ENCODE measurements around the gene TRAF3IP1. TPM values are rescaled to one million over a fixed set of nuclear protein-coding genes. Genes with fewer than 3 reads are reported as not detected.
A peak's percentile ranks its signal among the peaks of the same experiment; 100 is the strongest.
"Not testable (repeated sequence)": the region's sequence is repeated elsewhere in the genome, so short reads cannot be mapped to it uniquely, and the experiment has no call there.

The TRAF3IP1 gene, protein sequence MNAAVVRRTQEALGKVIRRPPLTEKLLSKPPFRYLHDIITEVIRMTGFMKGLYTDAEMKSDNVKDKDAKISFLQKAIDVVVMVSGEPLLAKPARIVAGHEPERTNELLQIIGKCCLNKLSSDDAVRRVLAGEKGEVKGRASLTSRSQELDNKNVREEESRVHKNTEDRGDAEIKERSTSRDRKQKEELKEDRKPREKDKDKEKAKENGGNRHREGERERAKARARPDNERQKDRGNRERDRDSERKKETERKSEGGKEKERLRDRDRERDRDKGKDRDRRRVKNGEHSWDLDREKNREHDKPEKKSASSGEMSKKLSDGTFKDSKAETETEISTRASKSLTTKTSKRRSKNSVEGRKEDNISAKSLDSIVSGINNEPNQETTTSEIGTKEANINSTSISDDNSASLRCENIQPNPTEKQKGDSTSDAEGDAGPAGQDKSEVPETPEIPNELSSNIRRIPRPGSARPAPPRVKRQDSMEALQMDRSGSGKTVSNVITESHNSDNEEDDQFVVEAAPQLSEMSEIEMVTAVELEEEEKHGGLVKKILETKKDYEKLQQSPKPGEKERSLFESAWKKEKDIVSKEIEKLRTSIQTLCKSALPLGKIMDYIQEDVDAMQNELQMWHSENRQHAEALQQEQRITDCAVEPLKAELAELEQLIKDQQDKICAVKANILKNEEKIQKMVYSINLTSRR
- 10 to 100 TPM in 3 of 4 donors, 1 to 10 TPM in 1; 1.1 to 14.1 (median 10.4) TPM for total RNA-seq

DNA sequence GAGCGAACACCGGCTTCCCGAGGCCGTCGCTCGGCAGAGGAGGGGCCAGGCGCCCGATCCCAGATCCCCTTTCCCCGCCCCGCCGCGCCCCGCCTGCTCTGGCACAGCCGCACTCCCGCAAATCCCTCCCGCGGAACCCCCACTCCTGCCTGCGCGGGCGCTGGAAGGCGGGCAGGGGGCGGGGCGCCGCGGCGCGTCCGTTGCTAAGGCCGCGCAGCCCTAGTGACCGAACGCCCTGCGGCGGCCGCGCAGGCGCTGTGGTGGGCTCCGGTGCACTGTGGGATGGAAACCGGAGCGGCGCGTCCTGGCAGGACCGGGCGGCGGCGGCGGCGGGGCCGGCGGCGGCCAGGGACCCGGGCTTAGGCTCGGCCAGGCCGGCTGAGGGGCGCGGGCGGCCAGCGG lies at the start of gene TRAF3IP1:
TSS of gene TRAF3IP1 (plus strand) at position 273 of the 402 bp plus-strand sequence. CDS start 145 bp downstream, outside the sequence.
- H3K27me3 ChIP-seq: no peaks in the 10 kb centered on the region

DNA sequence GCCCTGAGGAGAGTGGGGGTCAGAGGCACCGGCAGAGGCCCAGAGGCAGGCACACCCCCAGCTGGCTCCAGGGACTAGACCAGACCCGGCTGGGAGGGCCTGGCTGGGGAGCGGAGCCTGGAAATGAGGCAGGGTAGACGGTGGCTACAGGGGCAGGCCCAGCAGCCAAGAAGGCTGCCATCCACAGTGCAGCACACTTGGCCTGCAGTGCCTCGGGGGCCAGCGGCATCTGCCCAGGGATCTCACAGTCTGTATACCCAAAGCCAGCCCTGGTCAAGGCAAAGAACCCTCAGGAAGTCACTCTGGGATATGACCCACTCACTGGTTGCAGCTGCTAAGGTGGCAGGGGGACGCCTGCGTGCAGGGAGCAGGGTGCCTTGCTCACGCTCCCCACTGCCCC lies 49.7 kb upstream of the TRAF3IP1 start:
- in situ Hi-C loops (cut with MboI; ENCODE audit: low pct_ligation_motif_present in 1 of 4, low pct_unique_long_range_greater_than_20kb in 1 of 4, low sequenced_read_pairs in 3 of 4) (loop anchor here in 1 of 4 donors (25.0 kb wide), 1 partner anchor 408 kb away; the partner anchor contains the start of gene RAMP1), intact Hi-C loops (cut with DNase I; ENCODE audit: low total_unique reads) (no loop called here)
- 83% methylated on average over 9 of the region's 9 CpGs; no CpG with 5 or more reads in 1 of the 2 donors for WGBS, 2 donors (ENCODE audit: low coverage in 1 of 2)
- Histone ChIP-seq H3K4me3 (no peak overlapping the region), H3K27ac (no peak overlapping the region), H3K4me1 (peaks cover 0 to 21% (median 18%) of the 10 kb centered on the region in 4 donors), H3K36me3 (peaks cover 0 to 41% (median 12%) of the 10 kb centered on the region in 4 donors), H3K27me3 (no peaks in the 10 kb centered on the region), H3K9me3 (no peaks in the 10 kb centered on the region)
- TF ChIP-seq POLR2A (IDR thresholded peaks at IDR 0.05) (no peak), POLR2AphosphoS5 (IDR thresholded peaks at IDR 0.05) (no peak), EP300 (IDR thresholded peaks at IDR 0.05; ENCODE audit: low read depth) (no peak)
- TF ChIP-seq, protein P1, sequence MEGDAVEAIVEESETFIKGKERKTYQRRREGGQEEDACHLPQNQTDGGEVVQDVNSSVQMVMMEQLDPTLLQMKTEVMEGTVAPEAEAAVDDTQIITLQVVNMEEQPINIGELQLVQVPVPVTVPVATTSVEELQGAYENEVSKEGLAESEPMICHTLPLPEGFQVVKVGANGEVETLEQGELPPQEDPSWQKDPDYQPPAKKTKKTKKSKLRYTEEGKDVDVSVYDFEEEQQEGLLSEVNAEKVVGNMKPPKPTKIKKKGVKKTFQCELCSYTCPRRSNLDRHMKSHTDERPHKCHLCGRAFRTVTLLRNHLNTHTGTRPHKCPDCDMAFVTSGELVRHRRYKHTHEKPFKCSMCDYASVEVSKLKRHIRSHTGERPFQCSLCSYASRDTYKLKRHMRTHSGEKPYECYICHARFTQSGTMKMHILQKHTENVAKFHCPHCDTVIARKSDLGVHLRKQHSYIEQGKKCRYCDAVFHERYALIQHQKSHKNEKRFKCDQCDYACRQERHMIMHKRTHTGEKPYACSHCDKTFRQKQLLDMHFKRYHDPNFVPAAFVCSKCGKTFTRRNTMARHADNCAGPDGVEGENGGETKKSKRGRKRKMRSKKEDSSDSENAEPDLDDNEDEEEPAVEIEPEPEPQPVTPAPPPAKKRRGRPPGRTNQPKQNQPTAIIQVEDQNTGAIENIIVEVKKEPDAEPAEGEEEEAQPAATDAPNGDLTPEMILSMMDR (IDR thresholded peaks at IDR 0.05): no peak
- DNase-seq: no peak

More for the DNA sequence above, at the start of gene TRAF3IP1:
- intact Hi-C loops (cut with DNase I; ENCODE audit: low total_unique reads): no loop called here
- Histone ChIP-seq H3K9me3 (no peaks in the 10 kb centered on the region), H3K36me3 (no peaks in the 10 kb centered on the region), H3K4me3 (peak within 1 kb of the TSS; percentile 81 to 97 (median 92)), H3K27ac (peak within 1 kb of the TSS; percentile 69 to 81 (median 74)), H3K4me1 (peaks cover 0 to 19% (median 17%) of the 10 kb centered on the region in 4 donors)
- in situ Hi-C loops (cut with MboI; ENCODE audit: low pct_ligation_motif_present in 1 of 4, low pct_unique_long_range_greater_than_20kb in 1 of 4, low sequenced_read_pairs in 3 of 4): no loop called here
- DNase-seq: peak; percentile 96
- WGBS, 2 donors (ENCODE audit: low coverage in 1 of 2): 0% methylated on average over 7 of the region's 58 CpGs; no CpG with 5 or more reads in 1 of the 2 donors
- TF ChIP-seq POLR2AphosphoS5 (IDR thresholded peaks at IDR 0.05) (peak; percentile 11 to 43 (median 42)), EP300 (IDR thresholded peaks at IDR 0.05; ENCODE audit: low read depth) (no peak)

DNA sequence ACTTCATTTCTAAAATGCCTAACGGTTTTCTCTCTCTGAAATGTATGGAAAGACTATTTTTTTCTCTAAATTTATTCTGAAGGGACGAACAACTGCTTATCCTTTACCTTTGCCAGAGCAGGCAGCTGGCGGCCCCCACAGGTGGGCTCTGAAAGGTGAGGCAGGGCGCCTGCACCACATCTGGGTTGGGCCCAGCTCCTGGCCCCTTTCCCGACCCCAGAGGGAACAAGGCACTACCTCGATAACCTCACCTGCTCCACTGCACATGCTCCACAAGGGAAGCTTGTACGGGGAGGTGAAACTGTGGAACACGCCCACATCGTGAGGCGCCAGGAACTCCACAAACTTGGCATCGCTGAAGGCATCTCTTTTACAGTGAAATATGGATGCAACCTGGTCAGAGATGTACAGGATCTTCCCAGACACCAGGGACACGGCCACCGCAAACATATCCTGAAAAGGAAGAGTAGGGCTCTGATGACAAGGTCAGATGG lies 49.2 kb upstream of the TRAF3IP1 start:
- no peak overlapping the region for H3K4me3 ChIP-seq
- in situ Hi-C loops (cut with MboI; ENCODE audit: low pct_ligation_motif_present in 1 of 4, low pct_unique_long_range_greater_than_20kb in 1 of 4, low sequenced_read_pairs in 3 of 4): loop anchor here in 1 of 4 donors (25.0 kb wide), 1 partner anchor 409 kb away; the partner anchor contains the start of gene RAMP1
- WGBS, 2 donors (ENCODE audit: low coverage in 1 of 2): 45 to 83% methylated on average over 2 to 12 of the region's 13 CpGs
- no peaks in the 10 kb centered on the region for H3K27me3 ChIP-seq
- no peaks in the 10 kb centered on the region for H3K9me3 ChIP-seq
- no peak for DNase-seq
- intact Hi-C loops (cut with DNase I; ENCODE audit: low total_unique reads): no loop called here
- peaks cover 0 to 44% (median 14%) of the 10 kb centered on the region in 4 donors for H3K36me3 ChIP-seq
- TF ChIP-seq, protein P1 (IDR thresholded peaks at IDR 0.05): no peak
- TF ChIP-seq EP300 (IDR thresholded peaks at IDR 0.05; ENCODE audit: low read depth) (no peak), POLR2AphosphoS5 (IDR thresholded peaks at IDR 0.05) (no peak), POLR2A (IDR thresholded peaks at IDR 0.05) (no peak)
- no peak overlapping the region for H3K27ac ChIP-seq
- peaks cover 0 to 21% (median 18%) of the 10 kb centered on the region in 4 donors for H3K4me1 ChIP-seq

DNA sequence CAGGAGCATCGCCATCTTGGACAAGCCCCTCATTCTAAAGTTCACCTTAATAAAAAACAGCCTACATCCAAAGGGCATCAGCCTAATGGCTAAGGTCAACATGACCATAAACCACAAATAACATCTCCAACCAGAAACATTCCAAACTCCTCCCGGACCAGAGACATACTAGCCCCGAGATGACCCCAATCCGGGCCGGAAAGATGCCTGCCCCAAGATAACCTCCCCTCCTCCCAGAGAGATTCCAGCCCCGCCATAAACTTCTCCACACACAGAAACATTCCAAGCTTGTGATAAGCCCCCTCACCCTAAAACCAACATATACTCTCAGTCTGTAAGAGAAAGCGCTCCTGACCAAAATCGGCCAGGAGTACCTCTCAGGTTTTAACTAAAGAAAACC lies 48.6 kb upstream of the TRAF3IP1 start:
- H3K4me1 ChIP-seq: peaks cover 0 to 21% (median 18%) of the 10 kb centered on the region in 4 donors

More for the DNA sequence above, 48.6 kb upstream of the TRAF3IP1 start:
- H3K9me3 ChIP-seq; H3K27ac ChIP-seq; DNase-seq; H3K4me3 ChIP-seq; intact Hi-C loops (cut with DNase I; ENCODE audit: low total_unique reads); H3K27me3 ChIP-seq: not testable (repeated sequence)
- WGBS, 2 donors (ENCODE audit: low coverage in 1 of 2): 91 to 92% methylated on average over 3 to 8 of the region's 8 CpGs
- peaks cover 0 to 49% (median 15%) of the 10 kb centered on the region in 4 donors for H3K36me3 ChIP-seq
- in situ Hi-C loops (cut with MboI; ENCODE audit: low pct_ligation_motif_present in 1 of 4, low pct_unique_long_range_greater_than_20kb in 1 of 4, low sequenced_read_pairs in 3 of 4): loop anchor here in 1 of 4 donors (25.0 kb wide), 1 partner anchor 409 kb away; the partner anchor contains the start of gene RAMP1
